HTR-8/SVneo (cell line): Measurements from ENCODE around the gene SMDT1.
"Not testable (repeated sequence)": the region's sequence is repeated elsewhere in the genome, so short reads cannot be mapped to it uniquely, and the experiment has no call there.

Source experiments
- DNase-seq: peaks from one replicate; pipeline ENCODE4 v3.0.0; 2011; ENCODE audit warnings: low spot score, mixed read lengths; ENCODE audit not compliant: insufficient read length
- FAIRE-seq: peaks from 2 replicates; lab custom pipeline; 2011; peaks lifted over from hg19 to GRCh38; lab: Jason Lieb, UNC

Gene SMDT1

GRCh38 chr22:42101199-42101598 lies 21.7 kb downstream of the SMDT1 start:
- FAIRE-seq: no peak
- no peak for DNase-seq

- not testable (repeated sequence) for FAIRE-seq, DNase-seq
Observed at GRCh38 chr22:42104332-42104860, 24.9 kb downstream of the SMDT1 start.

- no peak for DNase-seq
- FAIRE-seq: no peak
Observed at GRCh38 chr22:42108848-42109247, 29.3 kb downstream of the SMDT1 start.

DNA sequence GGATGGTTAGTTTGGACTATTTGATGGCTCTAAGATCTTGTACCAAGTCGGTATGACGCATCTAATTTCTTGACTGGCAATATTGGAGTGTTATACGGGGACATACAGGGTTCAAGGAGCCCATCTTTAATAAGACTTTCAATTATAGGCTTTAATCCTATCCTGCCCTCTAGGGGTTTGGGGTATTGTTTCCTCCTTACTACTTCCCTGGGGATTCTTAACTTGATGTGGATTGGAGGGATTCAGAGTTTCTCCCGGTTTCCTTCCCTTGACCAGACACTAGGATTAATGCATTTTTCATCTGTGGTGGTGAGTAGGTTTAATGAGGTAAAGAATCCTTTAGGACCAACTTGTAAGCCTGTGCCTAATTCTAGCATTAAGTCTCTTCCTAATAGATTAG lies 32.3 kb downstream of the SMDT1 start:
- no peak for DNase-seq
- FAIRE-seq: no peak

- DNase-seq, FAIRE-seq: not testable (repeated sequence)
Observed at GRCh38 chr22:42112793-42113192, 33.3 kb downstream of the SMDT1 start.

DNA sequence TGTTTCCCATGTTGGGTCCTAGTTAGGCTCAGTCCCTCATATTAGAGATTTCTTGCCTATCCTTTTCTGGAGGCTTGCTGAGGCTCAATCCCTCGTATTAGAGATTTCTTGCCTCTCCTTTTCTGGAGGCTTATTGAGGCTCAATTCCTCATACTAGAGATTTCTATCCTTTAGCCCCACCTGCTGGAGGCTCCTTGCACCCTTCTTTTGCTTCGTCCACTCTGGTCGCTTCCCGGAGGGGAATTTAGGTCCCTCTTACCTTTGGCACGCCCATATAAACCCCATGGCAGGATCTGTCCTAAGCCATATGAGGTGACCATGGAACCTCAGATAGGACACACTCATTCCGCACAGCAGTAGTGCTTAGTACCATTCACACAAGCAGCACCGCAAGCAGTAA lies 35.2 kb downstream of the SMDT1 start:
- DNase-seq (no peak), FAIRE-seq (no peak)

DNA sequence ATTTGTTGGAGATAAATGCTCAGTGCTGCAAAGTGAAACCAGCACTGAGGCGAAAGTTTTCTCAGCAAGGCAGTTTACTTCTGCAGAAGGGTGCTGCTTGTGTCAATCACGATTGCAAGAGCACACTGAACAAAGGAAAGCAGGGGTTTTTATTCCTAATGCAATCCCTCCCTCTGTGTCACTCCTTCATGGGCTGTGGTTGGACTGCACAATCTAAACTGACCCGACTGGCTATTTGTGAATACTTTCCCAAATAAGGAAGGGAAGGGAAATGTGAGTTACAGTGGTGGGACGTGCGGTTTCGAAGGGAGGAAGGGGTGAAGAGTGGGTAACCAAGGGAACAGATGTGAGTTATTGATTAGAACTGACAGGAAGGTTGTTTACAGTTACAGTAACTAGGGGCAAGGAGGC lies 35.9 kb downstream of the SMDT1 start:
- DNase-seq, FAIRE-seq: not testable (repeated sequence)

DNA sequence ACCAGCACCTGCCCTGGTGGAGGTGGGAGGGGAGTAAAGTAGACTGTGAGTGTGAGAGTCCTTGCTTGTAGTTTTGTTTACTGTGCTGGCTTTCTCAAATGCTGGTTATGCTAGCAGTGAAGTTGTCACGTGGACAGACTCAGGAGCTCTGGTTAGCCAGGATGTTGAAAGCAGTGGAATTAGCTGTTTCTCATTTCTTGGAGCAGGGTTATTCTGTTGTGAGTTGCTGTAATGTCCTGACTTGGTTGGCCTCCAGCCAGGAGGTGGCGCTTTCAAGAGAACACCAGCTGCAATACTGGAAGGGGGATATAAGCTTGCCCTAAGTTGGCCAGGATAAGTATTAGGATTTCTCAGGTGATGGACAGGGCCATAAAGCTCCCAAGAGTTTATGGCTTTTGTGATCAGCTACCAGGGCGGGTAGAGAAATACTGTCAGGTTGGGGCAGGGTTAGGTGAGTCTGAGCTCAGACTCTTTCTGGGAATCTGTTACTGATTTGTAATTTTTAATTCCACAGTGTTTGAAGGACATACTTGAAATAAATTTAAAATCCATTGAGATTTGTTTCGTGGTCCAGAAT lies 37.4 kb downstream of the SMDT1 start:
- FAIRE-seq (no peak), DNase-seq (no peak)

GRCh38 chr22:42120231-42121021 lies 40.9 kb downstream of the SMDT1 start:
- FAIRE-seq: not testable (repeated sequence)

GRCh38 chr22:42123529-42123928 lies 44.0 kb downstream of the SMDT1 start:
- not testable (repeated sequence) for DNase-seq
- FAIRE-seq: peak; percentile 88

More at GRCh38 chr22:42120231-42121021, 40.9 kb downstream of the SMDT1 start:
- not testable (repeated sequence) for DNase-seq

GRCh38 chr22:42127606-42128005 lies 48.1 kb downstream of the SMDT1 start:
- FAIRE-seq: no peak

DNA sequence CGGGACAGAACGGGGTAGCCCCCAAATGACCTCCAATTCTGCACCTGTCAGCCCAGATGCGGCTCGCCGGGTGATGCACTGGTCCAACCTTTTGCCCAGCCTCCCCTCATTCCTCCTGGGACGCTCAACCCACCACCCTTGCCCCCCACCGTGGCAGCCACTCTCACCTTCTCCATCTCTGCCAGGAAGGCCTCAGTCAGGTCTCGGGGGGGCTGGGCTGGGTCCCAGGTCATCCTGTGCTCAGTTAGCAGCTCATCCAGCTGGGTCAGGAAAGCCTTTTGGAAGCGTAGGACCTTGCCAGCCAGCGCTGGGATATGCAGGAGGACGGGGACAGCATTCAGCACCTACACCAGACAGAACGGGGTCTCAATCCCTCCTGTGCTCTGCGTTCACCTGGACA lies 48.5 kb downstream of the SMDT1 start:
- peak; percentile 26 for FAIRE-seq

More at GRCh38 chr22:42127606-42128005, 48.1 kb downstream of the SMDT1 start:
- no peak for DNase-seq

DNA sequence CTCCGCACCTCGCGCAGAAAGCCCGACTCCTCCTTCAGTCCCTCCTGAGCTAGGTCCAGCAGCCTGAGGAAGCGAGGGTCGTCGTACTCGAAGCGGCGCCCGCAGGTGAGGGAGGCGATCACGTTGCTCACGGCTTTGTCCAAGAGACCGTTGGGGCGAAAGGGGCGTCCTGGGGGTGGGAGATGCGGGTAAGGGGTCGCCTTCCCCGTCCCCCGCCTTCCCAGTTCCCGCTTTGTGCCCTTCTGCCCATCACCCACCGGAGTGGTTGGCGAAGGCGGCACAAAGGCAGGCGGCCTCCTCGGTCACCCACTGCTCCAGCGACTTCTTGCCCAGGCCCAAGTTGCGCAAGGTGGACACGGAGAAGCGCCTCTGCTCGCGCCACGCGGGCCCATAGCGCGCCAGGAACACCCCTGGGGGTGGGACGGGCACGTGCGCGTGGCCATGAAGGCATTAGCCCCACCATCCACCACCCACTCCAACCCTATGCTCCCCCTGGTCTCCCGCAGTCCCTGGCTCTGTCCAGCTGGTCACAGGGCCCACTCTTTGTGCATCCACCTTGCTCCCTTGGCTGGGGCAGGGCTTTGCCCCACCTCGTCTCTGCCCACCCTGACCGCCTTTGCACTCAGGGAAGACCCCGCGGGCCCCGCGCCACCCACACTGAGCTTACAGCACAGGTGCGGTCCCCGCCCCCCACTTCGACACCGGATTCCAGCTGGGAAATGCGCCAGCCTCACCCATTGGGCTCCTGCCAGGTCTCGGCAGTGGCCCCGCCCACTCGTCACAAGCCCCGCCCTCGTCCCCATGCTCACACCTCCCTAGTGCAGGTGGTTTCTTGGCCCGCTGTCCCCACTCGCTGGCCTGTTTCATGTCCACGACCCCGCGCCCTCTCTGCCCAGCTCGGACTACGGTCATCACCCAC lies 49.5 kb downstream of the SMDT1 start:
- not testable (repeated sequence) for FAIRE-seq, DNase-seq

More for the DNA sequence above, 48.5 kb downstream of the SMDT1 start:
- not testable (repeated sequence) for DNase-seq

DNA sequence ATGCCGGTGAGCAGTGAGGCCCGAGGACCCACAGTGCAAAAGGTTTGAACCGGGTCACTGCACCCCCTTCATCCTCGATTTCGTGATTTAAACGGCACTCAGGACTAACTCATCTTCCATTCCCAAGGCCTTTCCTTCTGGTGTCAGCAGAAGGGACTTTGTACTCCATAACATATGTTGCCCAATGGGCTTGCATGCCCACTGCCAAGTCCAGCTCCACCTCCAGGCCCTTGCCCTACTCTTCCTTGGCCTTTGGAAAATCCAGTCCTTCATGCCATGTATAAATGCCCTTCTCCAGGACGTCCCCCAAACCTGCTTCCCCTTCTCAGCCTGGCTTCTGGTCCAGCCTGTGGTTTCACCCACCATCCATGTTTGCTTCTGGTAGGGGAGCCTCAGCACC lies 50.7 kb downstream of the SMDT1 start:
- FAIRE-seq: peak; percentile 69
- DNase-seq: not testable (repeated sequence)

DNA sequence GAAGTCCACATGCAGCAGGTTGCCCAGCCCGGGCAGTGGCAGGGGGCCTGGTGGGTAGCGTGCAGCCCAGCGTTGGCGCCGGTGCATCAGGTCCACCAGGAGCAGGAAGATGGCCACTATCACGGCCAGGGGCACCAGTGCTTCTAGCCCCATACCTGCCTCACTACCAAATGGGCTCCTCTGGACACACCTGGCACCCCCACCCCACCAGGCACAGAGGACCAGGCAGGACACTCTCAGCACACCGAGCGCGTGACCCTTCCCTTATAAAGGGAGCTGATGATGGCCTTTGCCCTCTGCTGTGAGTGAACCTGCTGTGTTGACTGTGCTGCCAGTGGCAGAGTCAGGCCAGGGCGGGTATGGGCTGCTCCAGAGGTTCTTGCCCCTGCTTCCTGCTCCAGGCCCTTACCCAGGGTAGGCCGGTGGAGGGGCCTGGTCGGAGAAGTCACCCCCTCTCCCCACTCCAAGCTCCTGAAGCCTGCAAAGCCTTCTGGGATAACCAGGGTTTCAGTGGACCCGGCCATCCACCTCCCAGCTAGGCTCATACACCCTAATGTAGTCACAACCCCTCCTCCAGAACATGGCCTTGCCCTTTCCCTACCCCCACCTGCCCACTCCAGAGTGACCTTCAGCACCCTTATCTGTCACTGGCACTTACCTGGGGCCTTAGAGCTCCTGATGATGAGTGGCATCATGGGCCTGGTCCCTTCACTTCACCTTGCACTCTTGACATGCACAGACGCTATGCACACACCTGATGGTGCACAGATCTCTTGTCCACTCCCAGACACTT lies 51.3 kb downstream of the SMDT1 start, which contains the start of gene CYP2D6:
TSS of gene CYP2D6 (minus strand) at position 172 of the 793 bp plus-strand sequence. CDS start at position 153, 19 bp downstream.
- FAIRE-seq: peak; percentile 97

GRCh38 chr22:42131562-42131961 lies 52.1 kb downstream of the SMDT1 start:
- DNase-seq: no peak
- FAIRE-seq: no peak

More for the DNA sequence above, 51.3 kb downstream of the SMDT1 start, which contains the start of gene CYP2D6:
- DNase-seq: not testable (repeated sequence)

- no peak for FAIRE-seq
Observed at GRCh38 chr22:42132457-42132856, 53.0 kb downstream of the SMDT1 start.

More at GRCh38 chr22:42132457-42132856, 53.0 kb downstream of the SMDT1 start:
- DNase-seq: no peak
